ENCODE results near the gene ANKS1A.

- no peak for TF ChIP-seq GATA2 (IDR thresholded peaks at IDR 0.05; ENCODE audit: low read depth, low read length)
- no peak for TF ChIP-seq GATA3 (IDR thresholded peaks at IDR 0.05; ENCODE audit: low read depth, low read length)
These were observed 126.4 kb downstream of the ANKS1A start for GRCh38 chr6:35015476-35015875.
